Measurements from ENCODE around the gene GFOD2. TPM values are rescaled to one million over a fixed set of nuclear protein-coding genes. Genes with fewer than 3 reads are reported as not detected.
"Not testable (repeated sequence)": the region's sequence is repeated elsewhere in the genome, so short reads cannot be mapped to it uniquely, and the experiment has no call there.

The GFOD2 gene
- total RNA-seq, 1 experiment from 2014 or later, result 10.7 TPM

DNA sequence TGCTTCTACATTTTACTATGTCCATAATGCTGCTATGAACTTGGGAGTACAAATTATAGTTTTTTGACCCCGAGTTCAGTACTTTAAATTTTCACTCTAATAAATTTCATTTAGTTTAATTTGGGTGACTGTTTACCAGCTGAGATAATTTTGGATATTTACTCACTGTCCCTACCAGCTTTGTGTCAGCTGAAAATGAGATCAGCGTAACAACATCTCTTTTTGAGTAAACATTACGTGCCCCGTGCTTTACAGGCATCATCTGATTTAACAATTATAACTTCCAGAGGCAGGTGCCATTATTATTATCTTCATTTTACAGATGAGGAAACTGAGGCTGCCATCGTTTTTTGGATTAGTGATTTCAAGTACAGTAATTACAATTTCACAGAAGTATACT is 15.0 kb downstream of the GFOD2 start:
- DNase-seq (ENCODE audit: low spot score), result no peak

DNA sequence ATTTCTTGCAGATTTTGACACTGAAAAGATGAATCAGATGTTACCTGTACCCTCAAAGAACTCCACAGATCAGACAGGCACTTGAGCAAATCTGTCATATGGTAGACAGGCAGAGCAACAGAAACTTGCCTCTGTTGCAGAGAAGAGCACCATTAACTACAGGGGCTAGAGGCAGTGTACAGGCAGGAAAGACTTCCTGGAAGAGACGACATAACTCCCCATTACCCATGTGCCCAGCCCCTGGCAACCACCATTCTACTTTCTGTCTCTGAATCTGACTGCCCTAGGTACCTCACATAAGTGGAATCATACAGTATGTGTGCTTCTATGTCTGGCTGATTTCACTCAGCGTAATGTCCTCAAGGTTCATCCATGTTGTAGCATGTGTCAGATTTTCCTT is 15.5 kb downstream of the GFOD2 start:
- no peak for DNase-seq (ENCODE audit: low spot score)

DNA sequence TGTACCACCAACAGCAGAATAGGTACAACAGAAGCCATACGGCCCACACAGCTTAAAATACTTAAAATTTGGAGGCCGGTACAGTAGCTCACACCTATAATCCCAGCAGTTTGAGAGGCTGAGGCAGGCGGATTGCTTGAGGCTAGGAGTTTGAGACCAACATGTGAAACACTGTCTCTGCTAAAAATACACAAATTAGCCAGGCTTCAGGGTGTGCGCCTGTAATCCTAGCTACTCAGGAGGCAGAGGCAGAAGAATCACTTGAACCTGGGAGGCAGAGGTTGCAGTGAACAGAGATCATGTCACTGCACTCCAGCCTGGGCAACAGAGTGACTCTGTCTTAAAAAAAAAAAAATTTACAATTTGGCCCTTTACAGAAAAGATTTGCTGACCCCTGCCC is 17.0 kb downstream of the GFOD2 start:
- DNase-seq (ENCODE audit: low spot score), result no peak

DNA sequence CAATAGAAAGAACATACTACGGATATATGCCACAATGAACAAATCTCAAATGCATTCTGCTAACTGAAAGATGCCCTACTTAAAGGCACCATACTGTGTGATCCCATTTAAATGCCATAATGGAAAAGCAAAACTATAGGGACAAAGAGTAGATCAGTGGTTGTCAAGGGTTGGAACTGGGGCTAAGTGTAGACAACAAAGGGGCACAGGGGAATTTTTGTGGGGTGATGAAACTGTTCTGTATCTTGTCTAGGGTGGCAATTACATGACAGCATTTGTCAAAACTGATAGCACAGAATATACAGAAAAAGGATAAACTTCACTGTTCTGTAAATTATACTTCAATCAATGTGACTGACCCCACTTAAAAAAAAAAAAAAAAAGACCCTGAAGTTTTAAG is 17.7 kb downstream of the GFOD2 start:
- DNase-seq (ENCODE audit: low spot score), result no peak

DNA sequence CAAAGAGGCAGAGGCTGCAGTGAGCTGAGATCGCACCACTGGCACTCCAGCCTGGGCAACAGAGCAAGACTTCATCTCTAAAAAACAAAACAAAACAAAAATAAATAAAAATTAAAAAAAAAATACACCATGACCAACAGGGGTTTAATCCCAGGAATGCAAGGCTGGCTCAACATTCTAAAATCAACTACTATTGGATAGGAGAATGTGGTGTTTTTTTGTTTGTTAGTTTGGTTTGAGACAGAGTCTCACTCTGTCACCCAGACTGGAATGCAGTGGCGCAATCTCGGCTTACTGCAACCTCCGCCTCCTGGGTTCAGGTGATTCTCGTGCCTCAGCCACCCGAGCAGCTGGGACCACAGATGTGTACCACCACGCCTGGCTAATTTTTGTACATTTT is 19.9 kb downstream of the GFOD2 start:
- no peak for DNase-seq (ENCODE audit: low spot score)

DNA sequence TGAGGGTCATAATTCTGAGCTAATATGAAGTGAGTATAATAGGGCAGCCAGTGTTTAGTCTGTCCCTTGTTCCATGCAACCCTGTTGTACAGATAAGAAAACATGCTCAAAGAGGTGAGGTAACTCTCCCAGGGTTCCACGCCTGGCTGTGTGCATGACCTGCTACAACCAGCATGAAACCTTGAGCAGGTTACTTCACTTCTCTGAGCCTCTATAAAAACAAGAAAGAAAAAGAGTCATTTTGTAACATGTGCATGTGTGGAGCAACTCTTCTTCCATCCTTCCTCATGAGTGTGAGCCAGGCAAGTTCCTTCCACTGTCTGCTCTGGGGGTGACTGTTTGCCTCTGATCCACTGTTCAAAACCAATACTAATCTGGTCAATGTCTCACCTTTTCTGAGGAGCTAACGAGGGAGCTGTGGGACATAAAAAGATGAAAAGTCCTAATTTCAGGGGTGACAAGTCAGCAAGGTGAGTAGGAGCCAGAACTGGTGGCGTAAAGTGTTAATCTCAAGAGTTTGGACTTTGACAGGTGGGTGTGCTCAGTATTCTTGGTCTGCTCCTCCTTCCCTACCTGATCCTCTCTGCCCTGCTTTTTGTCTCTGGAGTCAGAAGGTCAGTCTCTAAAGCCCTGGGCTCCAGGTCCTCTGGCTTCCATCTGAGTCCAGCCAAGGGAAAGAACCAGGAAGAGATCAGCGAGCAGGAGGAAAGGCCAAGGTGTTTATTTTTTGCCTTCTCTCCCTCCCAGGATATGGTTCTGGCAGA is 21.5 kb downstream of the GFOD2 start:
- no peak for DNase-seq (ENCODE audit: low spot score)

DNA sequence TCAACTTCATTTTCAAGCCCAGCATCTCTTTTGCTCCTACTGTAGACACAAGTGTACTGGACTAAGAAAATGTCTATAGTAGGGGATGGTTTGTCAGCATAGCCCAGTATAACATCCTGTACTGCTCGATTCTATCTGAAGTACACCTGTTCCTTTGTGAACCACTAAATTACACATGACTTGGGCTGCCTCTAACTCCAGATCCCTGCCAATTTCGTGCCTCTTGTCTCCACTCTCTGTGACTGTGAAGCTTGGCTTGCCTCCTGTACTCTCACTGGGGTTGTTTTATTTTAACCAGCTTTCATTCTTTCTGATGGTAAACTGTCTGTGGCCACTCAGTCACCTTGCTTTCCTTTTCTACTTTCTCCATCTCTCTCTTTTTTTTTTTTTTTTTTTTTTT is 24.5 kb downstream of the GFOD2 start:
- DNase-seq (ENCODE audit: low spot score), result no peak

DNA sequence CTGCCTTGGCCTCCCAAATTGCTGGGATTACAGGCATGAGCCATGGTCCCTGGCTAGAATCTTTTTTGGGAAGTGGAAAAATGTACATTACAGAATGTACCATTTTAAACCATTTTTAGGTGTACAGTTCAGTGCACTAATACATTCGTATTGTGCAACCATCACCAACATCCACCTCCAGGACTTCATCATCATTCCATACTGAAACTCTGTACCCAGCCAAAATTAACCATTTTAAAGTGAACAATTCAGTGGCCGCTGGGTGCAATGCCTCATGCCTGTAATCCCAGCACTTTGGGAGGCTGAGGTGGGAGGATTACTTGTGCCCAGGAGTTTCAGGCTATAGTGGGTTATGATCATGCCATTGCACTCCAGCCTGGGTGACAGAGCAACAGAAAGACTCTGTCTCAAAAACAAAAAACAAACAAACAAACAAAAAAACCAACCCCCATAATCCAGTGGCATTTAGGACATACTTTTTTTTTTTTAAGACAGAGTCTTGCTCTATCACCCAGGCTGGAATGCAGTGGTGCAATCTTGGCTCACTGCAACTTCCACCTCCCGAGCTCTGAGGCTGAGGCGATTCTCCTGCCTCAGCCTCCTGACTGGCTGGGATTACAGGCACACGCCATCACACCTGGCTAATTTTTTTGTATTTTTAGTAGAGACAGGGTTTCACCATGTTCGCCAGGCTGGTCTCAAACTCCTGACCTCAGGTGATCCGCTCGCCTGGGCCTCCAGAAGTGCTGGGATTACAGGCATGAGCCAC is 25.4 kb downstream of the GFOD2 start:
- DNase-seq (ENCODE audit: low spot score), result not testable (repeated sequence)

DNA sequence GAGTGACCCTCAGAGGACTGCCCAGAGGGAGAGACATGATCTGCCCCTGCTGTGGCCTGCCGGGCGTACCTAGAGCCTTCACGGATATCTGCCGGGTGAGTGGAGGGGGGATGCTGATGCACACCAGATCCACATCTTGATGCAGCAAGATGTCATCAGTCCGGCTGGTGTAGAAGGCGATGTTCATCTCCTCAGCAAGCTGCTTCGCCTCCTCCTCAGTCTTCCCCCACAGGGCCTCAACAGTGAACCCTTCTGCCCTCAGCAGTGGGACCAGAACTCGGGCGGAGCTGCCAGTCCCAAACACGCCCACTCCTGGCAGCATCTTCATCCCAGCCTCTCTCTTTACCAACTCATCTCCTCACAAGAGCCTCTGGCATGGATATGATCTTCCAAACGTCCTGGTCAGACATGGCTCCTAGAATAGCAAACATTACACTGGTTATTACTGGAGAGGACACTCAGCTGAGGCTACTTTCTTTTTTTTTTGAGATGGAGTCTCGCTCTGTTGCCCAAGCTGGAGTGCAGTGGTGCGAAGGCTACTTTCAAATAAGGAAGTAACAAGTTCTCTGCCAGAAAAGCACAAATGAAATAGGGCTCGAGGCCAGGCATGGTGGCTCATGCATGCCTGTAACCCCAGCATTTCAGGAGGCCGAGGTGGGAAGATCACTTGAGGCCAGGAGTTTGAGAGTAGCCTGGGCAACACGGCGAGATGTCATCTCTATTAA is 33.6 kb downstream of the GFOD2 start:
- no peak for DNase-seq (ENCODE audit: low spot score)

DNA sequence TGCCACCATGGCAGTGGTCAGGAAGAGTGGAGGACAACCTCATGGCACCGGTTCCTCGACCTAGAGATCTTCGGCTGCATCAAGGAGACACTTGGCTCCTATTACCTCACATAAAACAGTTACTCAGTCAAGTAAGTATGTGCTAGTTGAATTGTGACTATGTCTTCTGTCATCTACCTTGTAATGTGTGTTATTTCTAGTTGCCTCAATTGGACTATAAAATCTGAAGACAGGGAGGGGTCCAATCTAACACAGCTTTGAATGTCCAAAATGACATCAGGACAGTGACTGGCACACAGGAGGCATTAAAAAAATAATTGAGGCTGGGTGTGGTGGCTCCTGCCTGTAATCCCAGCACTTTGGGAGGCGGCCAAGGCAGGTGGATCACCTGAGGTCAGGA is 35.3 kb downstream of the GFOD2 start:
- no peak for DNase-seq (ENCODE audit: low spot score)

DNA sequence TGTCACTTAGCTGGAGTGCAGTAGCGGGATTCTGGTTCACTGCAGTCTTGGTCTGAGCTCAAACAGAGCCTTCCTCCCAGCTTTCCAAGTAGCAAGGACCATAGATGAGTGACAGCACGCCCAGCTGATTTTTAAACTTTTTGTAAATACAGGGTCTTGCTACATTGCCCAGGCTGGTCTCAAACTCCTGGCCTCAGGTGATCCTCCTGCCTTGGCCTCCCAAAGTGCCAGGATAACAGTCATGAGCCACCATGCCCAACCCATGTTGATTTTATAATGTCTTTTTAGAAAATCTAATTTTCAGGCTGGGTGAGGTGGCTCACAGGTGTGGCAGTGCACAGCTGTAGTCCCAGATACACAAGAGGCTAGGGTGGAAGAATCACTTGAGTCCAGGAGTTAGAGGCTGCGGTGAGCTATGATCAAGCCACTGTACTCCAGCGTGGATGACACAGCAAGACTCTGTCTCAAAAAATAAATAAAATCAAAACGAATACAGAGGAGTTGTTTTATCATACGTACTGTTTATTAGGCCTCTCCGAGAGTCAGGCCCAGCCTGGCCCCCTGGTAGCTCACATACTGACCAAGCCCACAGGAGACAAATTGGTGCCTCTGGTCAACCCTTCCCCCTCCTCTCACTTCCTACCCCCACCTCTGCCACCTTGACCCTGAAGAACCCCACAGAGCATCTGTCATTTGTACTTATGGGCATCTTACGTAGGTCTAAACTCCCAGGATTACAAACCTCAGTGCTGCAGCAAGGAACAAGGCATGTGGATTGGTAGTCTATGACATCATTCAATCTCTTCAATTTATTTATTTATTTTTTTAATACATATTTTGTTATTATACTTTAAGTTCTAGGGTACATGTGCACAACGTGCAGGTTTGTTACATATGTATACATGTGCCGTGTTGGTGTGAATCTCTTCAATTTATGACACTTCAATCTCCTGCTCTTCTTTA is 38.9 kb downstream of the GFOD2 start:
- no peak for DNase-seq (ENCODE audit: low spot score)

DNA sequence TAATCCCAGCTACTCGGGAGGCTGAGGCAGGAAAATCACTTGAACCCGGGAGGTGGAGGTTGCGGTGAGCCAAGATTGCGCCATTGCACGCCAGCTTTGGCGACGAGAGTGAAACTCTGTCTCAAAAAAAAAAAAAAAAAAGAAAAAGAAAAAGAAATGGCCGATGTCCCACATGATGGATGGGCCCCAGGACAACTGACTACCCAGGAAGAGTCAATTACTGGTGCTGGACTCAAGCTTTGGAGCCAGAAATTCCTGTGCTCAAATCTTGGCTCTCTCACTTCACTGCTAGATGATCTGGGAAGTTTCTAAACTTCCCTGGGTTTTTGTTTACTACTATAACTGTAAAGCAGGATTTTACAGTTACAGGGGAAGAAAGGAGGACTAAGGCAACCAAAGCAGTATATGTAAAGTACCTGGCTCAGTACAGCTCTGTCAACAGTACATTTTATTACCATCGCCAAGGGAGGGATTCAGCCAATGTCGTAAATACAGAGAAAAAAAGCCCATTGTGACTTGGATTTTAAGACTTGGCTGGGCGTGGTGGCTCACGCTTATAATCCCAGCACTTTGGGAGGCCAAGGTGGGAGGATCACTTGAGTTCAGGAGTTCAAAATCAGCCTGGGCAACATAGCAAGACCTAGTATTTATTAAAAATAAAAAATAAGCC is 40.6 kb downstream of the GFOD2 start:
- no peak for DNase-seq (ENCODE audit: low spot score)

DNA sequence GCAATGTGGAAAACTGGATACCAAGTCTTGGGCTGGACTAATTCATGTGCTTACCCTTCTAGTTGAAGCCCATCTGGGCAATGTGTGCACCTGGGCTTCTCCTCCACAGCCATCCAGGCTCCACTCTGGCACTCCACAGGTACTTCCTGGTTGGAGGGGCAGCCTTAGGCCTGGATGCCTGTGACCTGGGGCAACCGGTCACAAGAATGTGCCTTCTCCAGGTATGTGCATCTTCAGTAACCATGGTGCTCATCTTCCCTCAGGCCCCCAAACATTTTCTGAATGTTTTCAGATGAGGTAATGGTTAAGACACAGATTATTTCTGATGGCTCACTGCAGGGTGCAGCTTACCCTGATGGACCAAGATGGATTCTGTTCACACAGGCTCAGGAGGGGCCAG is 41.4 kb downstream of the GFOD2 start:
- DNase-seq (ENCODE audit: low spot score), result no peak

DNA sequence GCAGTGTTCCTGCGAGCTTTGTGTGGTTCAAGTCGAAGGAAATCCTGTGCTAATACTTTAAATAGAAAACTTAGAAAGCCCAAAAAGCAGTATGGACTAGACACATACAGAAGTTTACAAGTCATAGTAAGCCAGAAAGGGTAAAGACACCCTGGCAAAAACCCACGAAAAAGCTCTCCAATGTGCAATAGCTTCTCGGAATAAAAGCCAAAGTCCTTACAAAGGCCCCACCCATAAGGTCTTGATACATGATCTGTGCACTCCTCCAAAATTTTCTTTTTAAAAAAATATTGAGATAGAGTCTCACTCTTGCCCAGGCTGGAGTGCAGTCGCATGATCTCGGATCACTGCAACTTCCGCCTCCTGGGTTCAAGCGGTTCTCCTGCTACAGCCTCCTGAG is 42.2 kb downstream of the GFOD2 start:
- DNase-seq (ENCODE audit: low spot score), result no peak

DNA sequence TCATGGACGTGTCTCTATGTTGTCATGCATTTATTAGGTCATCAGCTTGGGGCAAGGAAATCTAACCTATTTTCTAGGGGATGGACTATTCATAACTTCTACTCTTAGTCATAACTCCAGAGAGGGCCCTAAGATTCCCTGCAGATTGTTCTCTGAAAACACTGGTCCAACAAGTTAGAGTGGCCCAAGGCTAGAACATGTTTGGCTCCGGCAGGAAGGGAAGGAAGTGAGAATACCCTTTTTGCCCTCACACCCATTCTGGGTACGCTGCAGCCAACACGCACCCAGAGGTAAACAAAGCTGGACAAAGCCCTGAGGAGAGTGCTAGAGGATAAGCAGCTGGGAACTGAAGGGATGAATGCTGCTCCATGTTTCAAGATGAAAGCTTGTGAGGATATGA is 42.6 kb downstream of the GFOD2 start:
- no peak for DNase-seq (ENCODE audit: low spot score)

DNA sequence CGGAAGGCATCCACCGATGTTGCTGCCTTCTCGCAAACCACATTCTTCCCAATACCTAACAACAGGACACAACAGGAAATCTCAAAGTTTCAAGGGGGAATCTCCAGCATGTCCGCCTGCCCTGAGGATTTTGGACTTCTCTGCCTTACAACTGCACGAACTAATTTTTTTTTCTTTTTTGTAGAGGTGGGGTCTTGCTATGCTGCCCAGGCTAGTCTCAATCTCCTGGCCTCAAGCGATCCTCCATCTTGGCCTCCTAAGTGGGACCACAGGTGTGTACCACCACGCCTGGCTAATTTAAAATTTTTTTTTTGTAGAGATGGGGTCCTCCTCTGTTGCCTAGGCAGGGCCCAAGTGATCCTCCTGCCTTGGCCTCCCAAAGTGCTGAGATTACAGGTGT is 43.1 kb downstream of the GFOD2 start:
- no peak for DNase-seq (ENCODE audit: low spot score)

DNA sequence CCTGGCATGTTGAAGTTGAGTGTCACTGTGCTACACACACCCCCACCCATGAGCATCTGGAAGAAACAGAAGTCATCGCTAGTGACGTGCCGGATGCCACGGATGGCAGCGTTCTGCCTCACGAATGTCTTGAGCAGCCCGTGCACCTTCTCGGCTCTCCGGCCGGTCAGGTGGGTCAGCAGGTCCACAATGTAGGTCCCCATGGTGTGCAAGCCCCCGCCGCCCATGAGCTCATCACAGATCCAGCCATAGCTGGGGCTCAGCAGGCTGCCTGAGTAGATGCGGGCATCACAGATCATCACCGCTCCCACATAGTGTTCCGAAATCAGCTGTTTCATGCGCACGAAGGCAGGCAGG is 43.6 kb downstream of the GFOD2 start:
- no peak for DNase-seq (ENCODE audit: low spot score)

DNA sequence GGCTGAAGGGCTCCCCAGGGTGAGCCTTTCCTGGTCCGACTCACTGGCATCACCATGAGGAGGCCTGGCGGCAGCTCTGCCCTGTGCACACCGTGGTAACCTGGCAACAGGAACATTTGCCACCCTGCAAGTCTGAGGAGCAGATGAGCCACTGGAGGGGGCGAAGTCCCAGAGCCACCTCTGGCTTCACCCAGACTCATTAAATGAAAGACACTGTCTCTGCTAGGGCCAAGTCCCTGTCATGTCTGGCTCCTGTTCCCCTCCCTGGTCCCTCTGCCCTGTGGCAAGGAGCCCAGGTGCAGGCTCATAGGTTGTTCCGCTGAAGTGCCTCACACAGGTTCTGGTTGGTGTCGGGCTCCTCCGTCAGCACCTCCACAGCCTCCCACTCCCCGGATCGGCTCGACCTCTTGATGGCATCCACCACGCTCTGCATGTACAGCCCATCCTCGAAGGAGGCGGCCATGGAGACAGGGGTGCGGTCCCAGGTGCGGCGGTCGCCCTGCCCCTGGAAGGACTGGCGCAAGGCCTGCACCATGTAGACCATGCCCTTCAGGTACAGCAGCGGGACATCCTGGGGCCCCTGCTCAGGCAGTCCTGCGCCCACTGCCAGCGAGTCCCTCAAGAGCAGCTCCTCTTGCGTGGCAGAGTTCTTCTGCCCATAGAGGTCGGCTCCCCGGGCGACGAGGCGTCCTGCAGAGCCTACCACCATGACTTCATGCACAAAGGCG is 44.1 kb downstream of the GFOD2 start:
- no peak for DNase-seq (ENCODE audit: low spot score)

DNA sequence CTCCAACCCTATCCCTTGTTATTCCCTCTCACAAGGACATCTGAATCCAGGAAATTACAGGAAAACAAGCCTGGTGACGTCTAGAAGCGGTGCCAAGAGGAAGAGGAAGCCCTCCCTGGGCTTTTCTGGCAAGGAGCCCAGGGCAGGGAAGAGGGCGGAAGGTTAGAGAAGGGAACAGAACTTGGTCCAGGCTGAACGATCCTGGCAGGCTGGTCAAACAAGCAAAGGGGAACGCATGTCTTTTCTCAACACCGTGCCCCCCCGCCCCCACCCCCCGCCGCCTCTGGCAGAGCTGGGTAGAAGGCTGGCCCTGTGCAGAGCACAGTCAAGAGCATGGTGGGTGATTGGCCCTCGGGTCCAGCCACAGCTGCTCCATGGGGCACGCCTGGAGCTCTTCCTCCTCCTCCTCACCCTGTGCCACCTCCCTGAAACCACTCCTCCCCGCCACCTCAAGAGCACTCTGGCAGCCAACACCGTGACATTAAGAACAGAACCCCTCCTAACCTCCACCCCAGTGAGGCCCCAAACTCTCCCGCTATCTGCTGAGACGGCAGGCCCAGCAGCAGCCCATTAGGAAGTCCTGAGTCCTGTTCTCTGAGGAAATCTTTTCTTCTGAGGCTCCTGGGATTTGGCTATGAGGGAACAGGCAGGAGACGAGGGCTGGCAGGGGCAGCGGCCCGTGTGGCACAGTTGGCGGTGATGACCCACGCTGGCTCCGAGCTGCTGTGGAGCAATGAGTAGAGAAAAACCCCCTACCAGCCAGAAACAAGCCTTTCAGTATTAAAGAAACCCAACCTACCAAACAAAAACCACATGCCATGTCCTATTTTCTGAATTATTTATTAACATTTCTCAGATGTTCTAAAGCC is 45.2 kb downstream of the GFOD2 start:
- no peak for DNase-seq (ENCODE audit: low spot score)

Measured in H4 (cell line).